Neural progenitor cell (in vitro differentiated cells): ENCODE data around the gene AKAP1. TPM values are rescaled to one million over a fixed set of nuclear protein-coding genes. Genes with fewer than 3 reads are reported as not detected.

Experiments
- DNase-seq: peaks from one replicate; pipeline ENCODE4 v3.0.0-alpha.2; 2016; ENCODE audit warnings: low spot score
- H2AFZ ChIP-seq: fragments of 200-600 bp; sonication (generic); replicated peaks from 2 replicates; pipeline ENCODE4 v1.6.1; 2016; ENCODE audit warnings: antibody characterized with exemption
- H3F3A ChIP-seq: fragments of 200-600 bp; sonication (generic); 2 replicates; pipeline ENCODE4 v1.6.1; 2016; ENCODE audit warnings: antibody characterized with exemption, low read depth
- H3K27ac ChIP-seq: fragments of 200-600 bp; sonication (generic); 2 replicates; pipeline ENCODE4 v1.5.1; 2016; ENCODE audit warnings: mild to moderate bottlenecking
- H3K27me3 ChIP-seq: fragments of 200-600 bp; sonication (generic); 2 replicates; pipeline ENCODE4 v1.6.1; 2016; ENCODE audit warnings: mild to moderate bottlenecking, moderate library complexity
- H3K36me3 ChIP-seq: fragments of 200-600 bp; sonication (generic); 2 replicates; pipeline ENCODE4 v1.5.1; 2016
- H3K4me1 ChIP-seq: fragments of 200-600 bp; sonication (generic); 2 replicates; pipeline ENCODE4 v1.6.1; 2016; ENCODE audit warnings: mixed run types
- H3K4me2 ChIP-seq: fragments of 200-600 bp; sonication (generic); 2 replicates; pipeline ENCODE4 v1.6.1; 2016
- H3K4me3 ChIP-seq: fragments of 200-600 bp; sonication (generic); 2 replicates; pipeline ENCODE4 v1.5.1; 2016
- H3K79me2 ChIP-seq: fragments of 200-600 bp; sonication (generic); 2 replicates; pipeline ENCODE4 v1.6.1; 2016; ENCODE audit warnings: low read depth
- H3K9ac ChIP-seq: fragments of 200-600 bp; sonication (generic); 2 replicates; pipeline ENCODE4 v1.6.1; 2016
- H3K9me3 ChIP-seq: fragments of 200-600 bp; sonication (generic); 2 replicates; pipeline ENCODE4 v1.5.1; 2016; ENCODE audit warnings: low read depth
- H4K20me1 ChIP-seq: fragments of 200-600 bp; sonication (generic); 2 replicates; pipeline ENCODE4 v1.6.1; 2016; ENCODE audit warnings: low read depth
- H3K27ac Mint-ChIP-seq: 3 replicates; pipeline ENCODE4 v1.8.0; 2021; ENCODE audit warnings: mixed read lengths
- H3K27me3 Mint-ChIP-seq: 2 replicates; pipeline ENCODE4 v1.8.0; 2022; ENCODE audit warnings: low read depth, mild to moderate bottlenecking, inconsistent platforms, moderate library complexity, mixed read lengths; ENCODE audit not compliant: insufficient read depth
- H3K36me3 Mint-ChIP-seq: 3 replicates; pipeline ENCODE4 v1.8.0; 2021; ENCODE audit warnings: mixed read lengths
- H3K4me1 Mint-ChIP-seq: 3 replicates; pipeline ENCODE4 v1.8.0; 2021; ENCODE audit warnings: mixed read lengths
- H3K4me3 Mint-ChIP-seq: 3 replicates; pipeline ENCODE4 v1.8.0; 2021; ENCODE audit warnings: mild to moderate bottlenecking, moderate library complexity, mixed read lengths
- H3K9me3 Mint-ChIP-seq: 3 replicates; pipeline ENCODE4 v1.8.0; 2020; ENCODE audit warnings: mixed read lengths
- EZH2 ChIP-seq: fragments of 200-600 bp; sonication (generic); IDR thresholded peaks from 2 replicates; pipeline ENCODE4 v1.6.1; 2017; ENCODE audit warnings: antibody characterized with exemption, mild to moderate bottlenecking, moderate library complexity
- EZH2phosphoT487 ChIP-seq: fragments of 200-600 bp; sonication (generic); IDR thresholded peaks from 2 replicates; pipeline ENCODE4 v1.6.1; 2017; ENCODE audit warnings: antibody characterized with exemption
- total RNA-seq: library from RNA; depleted of rRNA; stranded (reverse); fragments of >200 nt; gene quantifications from 2 replicates; pipeline ENCODE4 v1.2.3, GENCODE V29; 2015; ENCODE audit warnings: low replicate concordance
- TF ChIP-seq, protein P1 (sequence below): fragments of 200-600 bp; sonication (generic); IDR thresholded peaks from 2 replicates; pipeline ENCODE4 v1.5.1; 2017; ENCODE audit warnings: antibody characterized with exemption, mild to moderate bottlenecking

AKAP1 gene
- total RNA-seq, 1 donor from 2014 or later, result 8.8 TPM

DNA sequence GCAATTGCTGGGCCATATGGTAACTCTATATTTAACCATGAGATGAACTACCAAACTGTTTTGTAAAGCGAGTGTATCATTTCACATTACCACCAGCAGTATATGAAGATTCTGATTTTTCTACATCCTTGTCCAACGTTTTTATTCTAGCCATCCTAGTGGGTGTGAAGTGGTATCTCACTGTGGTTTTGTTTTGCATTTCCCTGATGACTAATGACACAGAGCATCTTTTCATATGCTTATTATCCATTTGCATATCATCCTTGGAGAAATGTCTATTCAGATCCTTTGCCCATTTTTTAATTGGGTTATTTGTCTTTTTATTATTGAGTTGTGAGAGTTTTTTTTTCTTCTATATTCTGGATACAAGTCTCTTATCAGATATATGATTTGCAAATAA, 83.6 kb downstream of the AKAP1 start:
- Histone ChIP-seq H3K4me2 (no peak overlapping the region), H2AFZ (no peak overlapping the region), H3K79me2 (no peaks in the 10 kb centered on the region), H3F3A (peaks cover 3% of the 10 kb centered on the region), H3K36me3 (no peaks in the 10 kb centered on the region), H3K9ac (no peak overlapping the region), H3K27ac (no peak overlapping the region), H3K4me3 (no peak overlapping the region), H3K4me1 (no peaks in the 10 kb centered on the region), H3K27me3 (no peaks in the 10 kb centered on the region), H4K20me1 (no peaks in the 10 kb centered on the region), H3K9me3 (no peaks in the 10 kb centered on the region)
- Mint-ChIP-seq H3K27me3 (peaks cover 12% of the 10 kb centered on the region), H3K27ac (no peak overlapping the region), H3K9me3 (no peaks in the 10 kb centered on the region), H3K4me1 (no peaks in the 10 kb centered on the region), H3K36me3 (no peaks in the 10 kb centered on the region), H3K4me3 (no peak overlapping the region)
- TF ChIP-seq EZH2 (no peak), EZH2phosphoT487 (no peak)
- TF ChIP-seq, protein P1, sequence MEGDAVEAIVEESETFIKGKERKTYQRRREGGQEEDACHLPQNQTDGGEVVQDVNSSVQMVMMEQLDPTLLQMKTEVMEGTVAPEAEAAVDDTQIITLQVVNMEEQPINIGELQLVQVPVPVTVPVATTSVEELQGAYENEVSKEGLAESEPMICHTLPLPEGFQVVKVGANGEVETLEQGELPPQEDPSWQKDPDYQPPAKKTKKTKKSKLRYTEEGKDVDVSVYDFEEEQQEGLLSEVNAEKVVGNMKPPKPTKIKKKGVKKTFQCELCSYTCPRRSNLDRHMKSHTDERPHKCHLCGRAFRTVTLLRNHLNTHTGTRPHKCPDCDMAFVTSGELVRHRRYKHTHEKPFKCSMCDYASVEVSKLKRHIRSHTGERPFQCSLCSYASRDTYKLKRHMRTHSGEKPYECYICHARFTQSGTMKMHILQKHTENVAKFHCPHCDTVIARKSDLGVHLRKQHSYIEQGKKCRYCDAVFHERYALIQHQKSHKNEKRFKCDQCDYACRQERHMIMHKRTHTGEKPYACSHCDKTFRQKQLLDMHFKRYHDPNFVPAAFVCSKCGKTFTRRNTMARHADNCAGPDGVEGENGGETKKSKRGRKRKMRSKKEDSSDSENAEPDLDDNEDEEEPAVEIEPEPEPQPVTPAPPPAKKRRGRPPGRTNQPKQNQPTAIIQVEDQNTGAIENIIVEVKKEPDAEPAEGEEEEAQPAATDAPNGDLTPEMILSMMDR, result no peak
- no peak for DNase-seq

DNA sequence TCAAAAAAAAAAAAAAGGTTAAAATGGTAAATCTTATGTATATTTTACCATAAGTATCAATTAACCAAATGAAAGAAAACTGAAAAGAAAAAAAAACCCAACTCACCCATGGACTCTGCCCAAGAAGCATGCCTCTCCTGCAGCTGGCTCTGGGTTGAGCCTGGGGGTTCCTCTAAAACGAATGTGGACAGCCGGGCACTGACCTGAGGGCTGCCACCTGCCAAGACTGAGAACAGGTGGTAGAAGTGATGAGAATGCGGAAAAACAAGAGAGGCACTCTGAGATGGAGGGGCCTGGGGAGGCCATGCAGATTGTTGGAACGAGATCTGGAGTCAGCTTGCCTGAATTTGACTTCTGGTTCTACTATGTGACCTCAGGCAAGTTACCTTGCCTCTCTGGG, 85.8 kb downstream of the AKAP1 start:
- TF ChIP-seq EZH2, result no peak
- TF ChIP-seq, protein P1, result no peak
- no peak for TF ChIP-seq EZH2phosphoT487
- Mint-ChIP-seq H3K27ac (no peak overlapping the region), H3K4me3 (no peak overlapping the region), H3K9me3 (no peaks in the 10 kb centered on the region), H3K4me1 (no peaks in the 10 kb centered on the region), H3K36me3 (no peaks in the 10 kb centered on the region), H3K27me3 (peaks cover 6% of the 10 kb centered on the region)
- no peaks in the 10 kb centered on the region for H3F3A ChIP-seq
- H2AFZ ChIP-seq, result no peak overlapping the region
- H3K27me3 ChIP-seq, result no peaks in the 10 kb centered on the region
- H3K4me1 ChIP-seq, result no peaks in the 10 kb centered on the region
- no peaks in the 10 kb centered on the region for H3K79me2 ChIP-seq
- DNase-seq, result no peak
- no peaks in the 10 kb centered on the region for H3K9me3 ChIP-seq
- no peak overlapping the region for H3K9ac ChIP-seq
- no peak overlapping the region for H3K27ac ChIP-seq
- H4K20me1 ChIP-seq, result no peaks in the 10 kb centered on the region
- no peaks in the 10 kb centered on the region for H3K36me3 ChIP-seq
- no peak overlapping the region for H3K4me3 ChIP-seq
- H3K4me2 ChIP-seq, result no peak overlapping the region

Other genes starting within 250 kb of the AKAP1 start
- 6.1 and 7.6 TPM in 2 replicates for gene TRIM25, start 171.2 kb upstream of the AKAP1 start, total RNA-seq
- 25.4 and 40.0 TPM in 2 replicates for gene COIL, start 124.2 kb upstream of the AKAP1 start, total RNA-seq
- gene SCPEP1, start 107.1 kb upstream of the AKAP1 start, total RNA-seq, result 28.7 and 39.5 TPM in 2 replicates
- 92.7 and 96.9 TPM in 2 replicates for gene MSI2, start 171.3 kb downstream of the AKAP1 start, total RNA-seq